Fibroblast of pulmonary artery (primary cell): ENCODE measurements around the gene KRT85.

Experiments used
- DNase-seq: peaks from one replicate; pipeline ENCODE4 v3.0.0-alpha.2; 2010; ENCODE audit warnings: low read depth
- H3K4me3 ChIP-seq: replicated peaks from 2 replicates; pipeline ENCODE4 v1.5.1; 2011; ENCODE audit warnings: low read depth, mild to moderate bottlenecking, control low read depth, low read length, moderate library complexity
- CTCF ChIP-seq: IDR thresholded peaks from 2 replicates; pipeline ENCODE4 v1.5.1; 2011; ENCODE audit warnings: mild to moderate bottlenecking, control low read depth, low read length, inconsistent platforms; ENCODE audit errors: missing control alignments

Gene KRT85

DNA sequence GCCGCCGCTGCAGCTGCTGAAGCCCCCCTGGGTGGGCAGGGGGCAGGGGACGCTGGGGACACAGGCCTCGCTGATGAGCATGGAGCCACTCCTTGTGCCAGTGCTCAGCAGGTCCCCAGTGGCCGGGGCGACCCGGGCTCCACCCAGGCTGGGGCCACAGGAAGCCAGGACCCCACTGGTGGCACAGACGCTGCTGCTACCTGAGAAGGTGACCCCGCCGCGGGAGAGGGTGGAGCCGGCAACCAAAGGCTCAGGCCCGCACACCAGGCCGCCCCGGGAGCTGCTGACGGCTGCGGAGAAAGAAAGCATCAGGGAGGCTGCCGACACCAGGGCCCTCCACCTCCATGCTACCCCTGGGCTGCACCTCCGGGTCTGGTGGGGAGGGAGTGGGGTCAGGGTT, 10.8 kb upstream of the KRT85 start:
- H3K4me3 ChIP-seq = no peak overlapping the region
- no peak for DNase-seq

GRCh38 chr12:52377266-52377665, 10.0 kb upstream of the KRT85 start:
- TF ChIP-seq CTCF = no peak
- no peak overlapping the region for H3K4me3 ChIP-seq
- no peak for DNase-seq

More for the DNA sequence above, 10.8 kb upstream of the KRT85 start:
- no peak for TF ChIP-seq CTCF

- no peak overlapping the region for H3K4me3 ChIP-seq
- DNase-seq = peak; percentile 95
- TF ChIP-seq CTCF = peak; percentile 96
These were observed 5.2 kb upstream of the KRT85 start for GRCh38 chr12:52372216-52373154.

GRCh38 chr12:52371716-52372115, 4.4 kb upstream of the KRT85 start:
- H3K4me3 ChIP-seq = no peak overlapping the region
- TF ChIP-seq CTCF = no peak

DNA sequence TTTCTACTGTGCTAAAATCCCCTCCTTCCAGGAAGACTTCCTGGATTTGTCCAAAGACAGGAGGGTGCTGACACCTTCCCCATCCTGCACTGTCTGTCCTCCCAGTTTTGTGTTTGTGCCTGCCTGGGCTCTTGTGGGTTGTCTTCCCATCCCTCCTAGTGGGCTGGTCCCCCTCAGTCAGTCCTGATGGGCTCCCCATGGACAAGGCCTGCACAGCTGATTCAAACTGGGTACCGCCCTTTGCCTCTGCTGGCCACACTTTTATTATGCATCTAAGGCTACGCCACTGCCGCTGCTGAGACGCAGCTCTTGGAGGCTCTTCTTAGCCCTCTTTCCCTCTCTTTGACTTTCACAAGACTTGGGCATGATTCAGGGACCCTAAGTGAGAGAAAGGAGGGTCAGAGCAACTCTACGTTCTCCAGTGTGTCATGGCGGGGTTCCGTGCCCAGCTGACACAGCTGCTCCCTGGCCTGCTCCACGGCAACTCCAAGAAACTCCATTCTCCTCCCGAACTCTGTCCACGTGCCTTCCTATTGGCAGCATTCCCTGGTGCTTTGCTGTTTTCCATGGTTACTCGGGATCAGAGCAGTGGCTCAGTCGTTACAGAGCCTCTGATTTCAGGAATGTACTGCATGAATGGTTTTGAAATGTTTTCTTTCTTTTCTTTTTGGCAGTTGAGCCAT, 3.8 kb upstream of the KRT85 start:
- peak; percentile 76 for DNase-seq
- no peak overlapping the region for H3K4me3 ChIP-seq
- TF ChIP-seq CTCF = no peak

More at GRCh38 chr12:52371716-52372115, 4.4 kb upstream of the KRT85 start:
- DNase-seq = no peak

- no peak for TF ChIP-seq CTCF
- no peak for DNase-seq
- no peak overlapping the region for H3K4me3 ChIP-seq
These were observed 2.5 kb upstream of the KRT85 start for GRCh38 chr12:52369809-52370208.
